Measurements from ENCODE around the gene NXF2B. TPM values are rescaled to one million over a fixed set of nuclear protein-coding genes. Genes with fewer than 3 reads are reported as not detected.

Gene NXF2B
- total RNA-seq: not detected in 2 replicates

GRCh38 chrX:102439908-102440307 is at the start of gene NXF2B:
NXF2B (minus strand) TSS chrX:102440008; CDS start chrX:102380036, 59,972 bp downstream.

GRCh38 chrX:102471762-102472220 is 32.0 kb upstream of the NXF2B start, which contains the start of gene TCP11X2:
TCP11X2 (minus strand) TSS chrX:102471812.

Other genes with a start within 250 kb of the NXF2B start
- gene TCP11X1, start 224.7 kb downstream of the NXF2B start, total RNA-seq: not detected in 2 replicates
- not detected in 2 replicates for gene NXF2, start 192.8 kb downstream of the NXF2B start, total RNA-seq
- gene TCP11X2, start 31.8 kb upstream of the NXF2B start, total RNA-seq: not detected in 2 replicates
- 0.33 and 0.86 TPM in 2 replicates for gene TMSB15A, start 76.7 kb upstream of the NXF2B start, total RNA-seq
- gene ARMCX5, start 159.5 kb upstream of the NXF2B start, total RNA-seq: 21.9 and 28.1 TPM in 2 replicates
- 1.5 and 1.8 TPM in 2 replicates for gene GPRASP1, start 211.5 kb upstream of the NXF2B start, total RNA-seq